HG03460 (cell line): Measurements from ENCODE around the gene CALHM4.
"Not testable (repeated sequence)": the region's sequence is repeated elsewhere in the genome, so short reads cannot be mapped to it uniquely, and the experiment has no call there.

ENCODE experiments used
- ATAC-seq: cut with Tn5 transposase; IDR thresholded peaks from one replicate; pipeline ENCODE4 v1.9.1; 2021; ENCODE audit not compliant: unreplicated experiment

The CALHM4 gene

GRCh38 chr6:116572162-116572561, 18.6 kb downstream of the CALHM4 start:
- ATAC-seq, result no peak

- no peak for ATAC-seq
Observed at GRCh38 chr6:116575227-116575626, 21.7 kb downstream of the CALHM4 start.

GRCh38 chr6:116577486-116577885, 23.9 kb downstream of the CALHM4 start:
- no peak for ATAC-seq

GRCh38 chr6:116578335-116578734, 24.8 kb downstream of the CALHM4 start:
- ATAC-seq, result no peak

GRCh38 chr6:116579143-116579542, 25.6 kb downstream of the CALHM4 start:
- no peak for ATAC-seq

- ATAC-seq, result no peak
Observed at GRCh38 chr6:116580198-116580597, 26.6 kb downstream of the CALHM4 start.

GRCh38 chr6:116586276-116586675, 32.7 kb downstream of the CALHM4 start:
- ATAC-seq, result no peak

- ATAC-seq, result no peak
Observed at GRCh38 chr6:116586738-116587137, 33.2 kb downstream of the CALHM4 start.

- ATAC-seq, result no peak
Observed at GRCh38 chr6:116595247-116595646, 41.7 kb downstream of the CALHM4 start.

GRCh38 chr6:116596815-116597214, 43.3 kb downstream of the CALHM4 start:
- no peak for ATAC-seq

GRCh38 chr6:116603916-116604315, 50.4 kb downstream of the CALHM4 start:
- ATAC-seq, result not testable (repeated sequence)

GRCh38 chr6:116604868-116605267, 51.3 kb downstream of the CALHM4 start:
- not testable (repeated sequence) for ATAC-seq

GRCh38 chr6:116605935-116606334, 52.4 kb downstream of the CALHM4 start:
- ATAC-seq, result no peak
